A549 (cell line): ENCODE measurements around the gene EAPP. TPM values are rescaled to one million over a fixed set of nuclear protein-coding genes. Genes with fewer than 3 reads are reported as not detected.
A peak's percentile ranks its signal among the peaks of the same experiment; 100 is the strongest.

Experiments used
- ATAC-seq, 2 experiments: fragments of 200-7000 bp in 1 of 2; fragments of >200 bp in 1 of 2; cut with Nextera tagmentation in 1 of 2; cut with Tn5 transposase in 1 of 2; 3 replicates each; pipeline versions ENCODE4 v1.8.0 to v1.9.1; 2018 to 2020; ENCODE audit warnings: mild to moderate bottlenecking in 1 of 2, moderate library complexity in 1 of 2
- CTCF ChIA-PET: fragments of 300-600 bp; sonication (Branson Sonifier 250); formaldehyde crosslinking; extraction: SDS; loops from one replicate; lab custom pipeline; 2021; ENCODE audit warnings: antibody characterized with exemption, inconsistent platforms; lab: Yijun Ruan, JAX
- POLR2A ChIA-PET: fragments of 350-600 bp; formaldehyde crosslinking; extraction: SDS; loops from one replicate; lab custom pipeline; 2021; ENCODE audit warnings: antibody characterized with exemption, inconsistent platforms; lab: Yijun Ruan, JAX
- DNase-seq, 2 experiments: peaks; one replicate each; pipeline versions ENCODE4 v3.0.0 to v3.0.0-alpha.2; 2011 to 2016; ENCODE audit warnings: low read depth in 1 of 2, low spot score in 1 of 2
- FAIRE-seq: peaks from 2 replicates; lab custom pipeline; 2011; peaks lifted over from hg19 to GRCh38; lab: Jason Lieb, UNC
- H3K27ac ChIP-seq, 2 experiments: fragments of >200 bp; sonication (Bioruptor Twin); formaldehyde crosslinking; 3 replicates each; pipeline ENCODE4 v1.5.1; 2016 to 2017
- H3K4me1 ChIP-seq: fragments of >200 bp; sonication (Bioruptor Twin); formaldehyde crosslinking; 3 replicates; pipeline ENCODE4 v1.6.1; 2016
- H3K4me2 ChIP-seq: fragments of >200 bp; sonication (Bioruptor Twin); formaldehyde crosslinking; 3 replicates; pipeline ENCODE4 v1.6.1; 2016
- H3K4me3 ChIP-seq: fragments of >200 bp; sonication (Bioruptor Twin); formaldehyde crosslinking; 3 replicates; pipeline ENCODE4 v1.5.1; 2016
- H3K9me3 ChIP-seq: fragments of >200 bp; sonication (Bioruptor Twin); formaldehyde crosslinking; 3 replicates; pipeline ENCODE4 v1.6.1; 2016
- ATOH8 ChIP-seq: fragments of 250-450 bp; sonication (Bioruptor Pico); IDR thresholded peaks from 2 replicates; pipeline ENCODE4 v1.5.0; 2020; ENCODE audit warnings: low read depth, mild to moderate bottlenecking, moderate library complexity
- BCL3 ChIP-seq: fragments of >200 bp; sonication (Bioruptor Twin); formaldehyde crosslinking; IDR thresholded peaks from 3 replicates; pipeline ENCODE4 v1.6.1; 2016
- CEBPB ChIP-seq, 2 experiments: fragments of >200 bp in 1 of 2; sonication (Bioruptor Twin) in 1 of 2; formaldehyde crosslinking in 1 of 2; IDR thresholded peaks; 2 replicates each; pipeline ENCODE4 v1.6.1; 2012 to 2016
- CHD4 ChIP-seq: fragments of 200-600 bp; sonication (generic); IDR thresholded peaks from 2 replicates; pipeline ENCODE4 v1.6.1; 2016; ENCODE audit warnings: antibody characterized with exemption, mild to moderate bottlenecking, borderline replicate concordance
- CTCF ChIP-seq: fragments of >200 bp; sonication (Bioruptor Twin); formaldehyde crosslinking; IDR thresholded peaks from 3 replicates; pipeline ENCODE4 v1.5.1; 2016
- E2F6 ChIP-seq: IDR thresholded peaks from 2 replicates; pipeline ENCODE4 v1.6.1; 2012; ENCODE audit warnings: low read depth, borderline replicate concordance
- EP300 ChIP-seq, 2 experiments: fragments of >200 bp; sonication (Bioruptor Twin); formaldehyde crosslinking; IDR thresholded peaks; 2 replicates in 1 of 2; 3 replicates in 1 of 2; pipeline ENCODE4 v1.6.1; 2016 to 2017
- FOSB ChIP-seq: fragments of 250-450 bp; sonication (Bioruptor Pico); IDR thresholded peaks from 2 replicates; pipeline ENCODE4 v1.5.0; 2020; ENCODE audit warnings: mild to moderate bottlenecking, moderate library complexity
- FOXS1 ChIP-seq: fragments of 250-450 bp; sonication (Bioruptor Pico); IDR thresholded peaks from 2 replicates; pipeline ENCODE4 v1.5.0; 2020; ENCODE audit warnings: mild to moderate bottlenecking, moderate library complexity
- GATA3 ChIP-seq: IDR thresholded peaks from 2 replicates; pipeline ENCODE4 v1.6.1; 2012; ENCODE audit warnings: borderline replicate concordance
- HMGXB4 ChIP-seq: fragments of 250-450 bp; sonication (Bioruptor Pico); IDR thresholded peaks from 2 replicates; pipeline ENCODE4 v1.5.0; 2021; ENCODE audit warnings: mild to moderate bottlenecking, moderate library complexity, borderline replicate concordance
- HOXA7 ChIP-seq: fragments of 250-450 bp; sonication (Bioruptor Pico); IDR thresholded peaks from 2 replicates; pipeline ENCODE4 v1.5.0; 2020; ENCODE audit warnings: mild to moderate bottlenecking, moderate library complexity
- HOXB13 ChIP-seq: fragments of 250-450 bp; sonication (Bioruptor Pico); IDR thresholded peaks from 2 replicates; pipeline ENCODE4 v1.5.0; 2020; ENCODE audit warnings: low read depth, mild to moderate bottlenecking, moderate library complexity
- JUN ChIP-seq, 2 experiments: fragments of >200 bp; sonication (Bioruptor Twin); formaldehyde crosslinking; IDR thresholded peaks; 2 replicates in 1 of 2; 3 replicates in 1 of 2; pipeline ENCODE4 v1.6.1; 2016 to 2017
- JUNB ChIP-seq: fragments of >200 bp; sonication (Bioruptor Twin); formaldehyde crosslinking; IDR thresholded peaks from 2 replicates; pipeline ENCODE4 v1.6.1; 2016
- MAX ChIP-seq: IDR thresholded peaks from 2 replicates; pipeline ENCODE4 v1.6.1; 2012
- MYC ChIP-seq: IDR thresholded peaks from 2 replicates; pipeline ENCODE4 v1.6.1; 2012; ENCODE audit warnings: mild to moderate bottlenecking, inconsistent platforms, low read length, improper control_type of control experiment, borderline replicate concordance
- NPAS2 ChIP-seq: fragments of 250-450 bp; sonication (Bioruptor Pico); IDR thresholded peaks from 2 replicates; pipeline ENCODE4 v1.8.0; 2022; ENCODE audit warnings: mild to moderate bottlenecking, moderate library complexity, borderline replicate concordance
- NR3C1 ChIP-seq: fragments of >200 bp; sonication (Bioruptor Twin); formaldehyde crosslinking; IDR thresholded peaks from 3 replicates; pipeline ENCODE4 v1.6.1; 2017
- PHF8 ChIP-seq: fragments of 200-600 bp; sonication (generic); IDR thresholded peaks from 2 replicates; pipeline ENCODE4 v1.6.1; 2016; ENCODE audit warnings: low read depth, mild to moderate bottlenecking, antibody characterized with exemption, moderate library complexity, borderline replicate concordance
- RAD21 ChIP-seq, 2 experiments: fragments of >200 bp in 1 of 2; sonication (Bioruptor Twin) in 1 of 2; formaldehyde crosslinking in 1 of 2; IDR thresholded peaks in 1 of 2; conservative IDR thresholded peaks in 1 of 2; 2 replicates in 1 of 2; 3 replicates in 1 of 2; pipeline ENCODE4 v1.6.1; 2012 to 2018; ENCODE audit warnings: inconsistent platforms in 1 of 2
- RCOR1 ChIP-seq: fragments of 150-350 bp; IDR thresholded peaks from 2 replicates; pipeline ENCODE4 v1.6.1; 2014; ENCODE audit warnings: antibody characterized with exemption, low read length, low read depth
- RNF2 ChIP-seq: fragments of 200-600 bp; sonication (generic); IDR thresholded peaks from 2 replicates; pipeline ENCODE4 v1.6.1; 2016; ENCODE audit warnings: low read depth, mild to moderate bottlenecking, antibody characterized with exemption, moderate library complexity, borderline replicate concordance
- SMC3 ChIP-seq: fragments of >200 bp; sonication (Bioruptor Twin); formaldehyde crosslinking; IDR thresholded peaks from 3 replicates; pipeline ENCODE4 v1.6.1; 2018; ENCODE audit warnings: inconsistent platforms
- ZC3H11A ChIP-seq: fragments of 450-650 bp; IDR thresholded peaks from 2 replicates; pipeline ENCODE4 v1.6.1; 2014; ENCODE audit warnings: antibody characterized with exemption, mild to moderate bottlenecking
- ZFP36 ChIP-seq: fragments of 450-650 bp; IDR thresholded peaks from 2 replicates; pipeline ENCODE4 v1.6.1; 2014; ENCODE audit warnings: borderline replicate concordance; ENCODE audit not compliant: partially characterized antibody
- ZNF302 ChIP-seq: fragments of 250-450 bp; sonication (Bioruptor Pico); IDR thresholded peaks from 2 replicates; pipeline ENCODE4 v1.9.0; 2021; ENCODE audit warnings: inconsistent platforms, mild to moderate bottlenecking, moderate library complexity
- WGBS: methylation state at CpG from one replicate; pipeline ENCODE4 v1.1.6; 2017; ENCODE audit errors: missing lambda C conversion rate; 5-methylcytosine and 5-hydroxymethylcytosine counted together
- polyA minus RNA-seq: library from RNA; depleted of rRNA, polyadenylated mRNA; stranded (reverse); fragments of >200 nt; gene quantifications from 2 replicates; pipeline ENCODE4 v1.2.3, GENCODE V29; 2011; rRNA and poly(A)+ RNA removed
- polyA plus RNA-seq, 4 experiments: library from polyadenylated mRNA; depleted of rRNA in 3 of 4; stranded (reverse); fragments of >200 nt; fragmentation: RNase III in 1 of 4; extraction: RNeasy Plus Mini Kit Qiagen cat#74134 plus additional on column Dnase treatment in 1 of 4; gene quantifications; 2 replicates in 3 of 4; 3 replicates in 1 of 4; pipeline ENCODE4 v1.2.3, GENCODE V29; 2011 to 2017

EAPP gene
- polyA plus RNA-seq (2011; rRNA removed) (62.3 and 93.0 TPM in 2 replicates), polyA plus RNA-seq (2017; fragmentation: RNase III; extraction: RNeasy Plus Mini Kit Qiagen cat#74134 plus additional on column Dnase treatment) (41.2 to 49.1 TPM (median 44.6 TPM) in 3 replicates), polyA minus RNA-seq (23.3 and 23.4 TPM in 2 replicates)
- polyA plus RNA-seq (2012; cell fraction: cytosol; rRNA removed) = 20.1 and 22.2 TPM in 2 replicates
- 7.5 and 9.0 TPM in 2 replicates for polyA plus RNA-seq (2012; cell fraction: nucleus; rRNA removed)

- ATAC-seq (peak; percentile 99 to 100), DNase-seq (peak; percentile 93 to 99), FAIRE-seq (no peak)
- peak within 1 kb of the TSS; percentile 85 to 93 for H3K27ac ChIP-seq
- H3K4me1 ChIP-seq = peaks cover 17% of the 10 kb centered on the region; the same call in 2 of the 3 replicates
- H3K4me3 ChIP-seq = peak within 1 kb of the TSS; percentile 75
- H3K4me2 ChIP-seq = peak within 1 kb of the TSS; percentile 86
- POLR2A ChIA-PET = no interaction called here
- CTCF ChIA-PET = interaction anchor here (0.6 to 1.3 kb wide), 2 partner anchors 42 to 1085 kb away, joined by 3 to 4 read pairs; no protein-coding TSS in a partner anchor
- WGBS = 2% methylated on average over 42 of the region's 59 CpGs
- no peaks in the 10 kb centered on the region for H3K9me3 ChIP-seq
- TF ChIP-seq JUNB (no peak), NPAS2 (CRISPR knock-in tag) (no peak), FOSB (CRISPR knock-in tag) (no peak), CTCF (no peak), HOXB13 (CRISPR knock-in tag) (no peak), JUN (IDR thresholded peaks at IDR 0.05) (peak; percentile 58 to 89; a peak in 4 of 5 replicates), MYC (no peak), HMGXB4 (CRISPR knock-in tag) (no peak), CEBPB (IDR thresholded peaks at IDR 0.05) (no peak), E2F6 (no peak), ZC3H11A (no peak), FOXS1 (CRISPR knock-in tag) (no peak), CHD4 (no peak), RCOR1 (no peak), RNF2 (no peak), GATA3 (0 out of 2 replicates have a peak, but pooled peaks have one; percentile 17), ATOH8 (CRISPR knock-in tag) (no peak), ZFP36 (no peak), HOXA7 (CRISPR knock-in tag) (no peak), MAX (peak; percentile 70; the same call in 1 of the 2 replicates), RAD21 (conservative IDR thresholded peaks at IDR 0.05 in 1 of 2, IDR thresholded peaks at IDR 0.05 in 1 of 2) (peak in 1 of 2 experiments; percentile 26; a peak in 2 of 5 replicates), SMC3 (no peak), BCL3 (peak; percentile 37; the same call in 1 of the 3 replicates), NR3C1 (no peak), ZNF302 (CRISPR knock-in tag) (no peak), EP300 (IDR thresholded peaks at IDR 0.05) (no peak), PHF8 (peak; percentile 95)
These were observed at the start of gene EAPP for GRCh38 chr14:34539407-34540180. Gene EAPP (minus strand): TSS chr14:34539701. CDS start chr14:34539628, 73 bp downstream.
